MM.1S (cell line): Measurements from ENCODE around the gene GABRB3.

Experiments
- DNase-seq: peaks from one replicate; pipeline ENCODE4 v3.0.0-alpha.2; 2015
- H2AFZ ChIP-seq: fragments of 300-600 bp; sonication (generic); 2 replicates; pipeline ENCODE4 v1.6.0; 2016; ENCODE audit warnings: antibody characterized with exemption, low read length
- H3F3A ChIP-seq: fragments of 300-600 bp; sonication (generic); 2 replicates; pipeline ENCODE4 v1.6.1; 2016; ENCODE audit warnings: mild to moderate bottlenecking, antibody characterized with exemption, low read length, moderate library complexity, mixed read lengths; ENCODE audit not compliant: insufficient read depth
- H3K27ac ChIP-seq: fragments of 300-600 bp; sonication (generic); 2 replicates; pipeline ENCODE4 v1.5.1; 2016; ENCODE audit warnings: mild to moderate bottlenecking, low read length
- H3K27me3 ChIP-seq: fragments of 300-600 bp; sonication (generic); replicated peaks from 2 replicates; pipeline ENCODE4 v1.6.0; 2016; ENCODE audit warnings: low read length; ENCODE audit not compliant: insufficient read depth
- H3K36me3 ChIP-seq: fragments of 300-600 bp; sonication (generic); replicated peaks from 2 replicates; pipeline ENCODE4 v1.6.1; 2016; ENCODE audit warnings: mild to moderate bottlenecking, low read length, mixed read lengths; ENCODE audit not compliant: insufficient read depth
- H3K4me1 ChIP-seq: fragments of 300-600 bp; sonication (generic); 2 replicates; pipeline ENCODE4 v1.6.1; 2016; ENCODE audit warnings: low read length, mixed read lengths
- H3K4me2 ChIP-seq: fragments of 300-600 bp; sonication (generic); 2 replicates; pipeline ENCODE4 v1.6.0; 2016; ENCODE audit warnings: low read depth, low read length
- H3K4me3 ChIP-seq: fragments of 300-600 bp; sonication (generic); 2 replicates; pipeline ENCODE4 v1.5.1; 2016; ENCODE audit warnings: low read length, mixed read lengths
- H3K79me2 ChIP-seq: fragments of 300-600 bp; sonication (generic); 2 replicates; pipeline ENCODE4 v1.6.1; 2016; ENCODE audit warnings: mixed run types, low read length, mixed read lengths
- H3K9ac ChIP-seq: fragments of 300-600 bp; sonication (generic); 2 replicates; pipeline ENCODE4 v1.6.1; 2016; ENCODE audit warnings: low read length, mixed read lengths
- H3K9me2 ChIP-seq: fragments of 300-600 bp; sonication (generic); replicated peaks from 2 replicates; pipeline ENCODE4 v1.6.1; 2016; ENCODE audit warnings: mild to moderate bottlenecking, low read length, mixed read lengths; ENCODE audit not compliant: insufficient read depth
- H3K9me3 ChIP-seq: fragments of 300-600 bp; sonication (generic); replicated peaks from 2 replicates; pipeline ENCODE4 v1.6.1; 2016; ENCODE audit warnings: mild to moderate bottlenecking, low read length, mixed read lengths; ENCODE audit not compliant: insufficient read depth
- H4K20me1 ChIP-seq: fragments of 300-600 bp; sonication (generic); 2 replicates; pipeline ENCODE4 v1.6.1; 2016; ENCODE audit warnings: mild to moderate bottlenecking, low read length, moderate library complexity, mixed read lengths; ENCODE audit not compliant: insufficient read depth
- EZH2 ChIP-seq: fragments of 300-600 bp; sonication (generic); optimal IDR thresholded peaks from 2 replicates; pipeline ENCODE3; 2017; ENCODE audit warnings: low read depth, mild to moderate bottlenecking, antibody characterized with exemption, low read length, mixed read lengths
- EZH2phosphoT487 ChIP-seq: fragments of 300-600 bp; sonication (generic); IDR thresholded peaks from 2 replicates; pipeline ENCODE4 v1.6.1; 2018; ENCODE audit warnings: antibody characterized with exemption, low read length
- TF ChIP-seq, protein P1 (sequence below): fragments of 300-600 bp; sonication (generic); IDR thresholded peaks from 2 replicates; pipeline ENCODE4 v1.5.1; 2016; ENCODE audit warnings: antibody characterized with exemption, low read length, mixed read lengths

The GABRB3 gene

DNA sequence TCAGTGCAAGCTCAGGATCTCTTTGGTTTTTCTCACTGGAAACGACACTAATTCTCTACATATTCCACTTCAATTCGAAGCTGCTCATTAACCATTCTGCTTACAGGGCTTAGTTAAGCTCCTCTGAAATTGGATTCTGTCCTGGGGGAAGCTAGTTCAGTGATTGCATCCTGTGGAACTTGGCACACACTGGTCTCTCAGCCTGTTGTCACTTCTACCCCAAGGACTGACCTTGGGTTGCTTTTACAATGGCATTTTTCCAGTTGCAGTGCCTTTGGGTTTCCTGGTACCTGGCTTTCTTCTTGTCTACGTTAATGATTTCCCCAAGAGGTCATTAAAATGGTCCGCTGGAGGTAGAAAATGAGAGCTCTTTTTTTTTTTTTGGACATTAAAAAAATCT lies 33.3 kb upstream of the GABRB3 start:
- no peaks in the 10 kb centered on the region for H4K20me1 ChIP-seq
- H3K4me1 ChIP-seq: no peaks in the 10 kb centered on the region
- H3K4me3 ChIP-seq: no peak overlapping the region
- no peak for DNase-seq
- no peaks in the 10 kb centered on the region for H3K9me2 ChIP-seq
- no peak overlapping the region for H3K27ac ChIP-seq
- H3K36me3 ChIP-seq: no peaks in the 10 kb centered on the region
- no peak overlapping the region for H3K4me2 ChIP-seq
- no peak overlapping the region for H3K9ac ChIP-seq
- H2AFZ ChIP-seq: no peak overlapping the region
- TF ChIP-seq, protein P1, sequence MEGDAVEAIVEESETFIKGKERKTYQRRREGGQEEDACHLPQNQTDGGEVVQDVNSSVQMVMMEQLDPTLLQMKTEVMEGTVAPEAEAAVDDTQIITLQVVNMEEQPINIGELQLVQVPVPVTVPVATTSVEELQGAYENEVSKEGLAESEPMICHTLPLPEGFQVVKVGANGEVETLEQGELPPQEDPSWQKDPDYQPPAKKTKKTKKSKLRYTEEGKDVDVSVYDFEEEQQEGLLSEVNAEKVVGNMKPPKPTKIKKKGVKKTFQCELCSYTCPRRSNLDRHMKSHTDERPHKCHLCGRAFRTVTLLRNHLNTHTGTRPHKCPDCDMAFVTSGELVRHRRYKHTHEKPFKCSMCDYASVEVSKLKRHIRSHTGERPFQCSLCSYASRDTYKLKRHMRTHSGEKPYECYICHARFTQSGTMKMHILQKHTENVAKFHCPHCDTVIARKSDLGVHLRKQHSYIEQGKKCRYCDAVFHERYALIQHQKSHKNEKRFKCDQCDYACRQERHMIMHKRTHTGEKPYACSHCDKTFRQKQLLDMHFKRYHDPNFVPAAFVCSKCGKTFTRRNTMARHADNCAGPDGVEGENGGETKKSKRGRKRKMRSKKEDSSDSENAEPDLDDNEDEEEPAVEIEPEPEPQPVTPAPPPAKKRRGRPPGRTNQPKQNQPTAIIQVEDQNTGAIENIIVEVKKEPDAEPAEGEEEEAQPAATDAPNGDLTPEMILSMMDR: no peak
- TF ChIP-seq EZH2phosphoT487: no peak
- no peak for TF ChIP-seq EZH2
- no peaks in the 10 kb centered on the region for H3K9me3 ChIP-seq
- no peaks in the 10 kb centered on the region for H3K27me3 ChIP-seq
- H3F3A ChIP-seq: no peaks in the 10 kb centered on the region
- H3K79me2 ChIP-seq: no peaks in the 10 kb centered on the region

DNA sequence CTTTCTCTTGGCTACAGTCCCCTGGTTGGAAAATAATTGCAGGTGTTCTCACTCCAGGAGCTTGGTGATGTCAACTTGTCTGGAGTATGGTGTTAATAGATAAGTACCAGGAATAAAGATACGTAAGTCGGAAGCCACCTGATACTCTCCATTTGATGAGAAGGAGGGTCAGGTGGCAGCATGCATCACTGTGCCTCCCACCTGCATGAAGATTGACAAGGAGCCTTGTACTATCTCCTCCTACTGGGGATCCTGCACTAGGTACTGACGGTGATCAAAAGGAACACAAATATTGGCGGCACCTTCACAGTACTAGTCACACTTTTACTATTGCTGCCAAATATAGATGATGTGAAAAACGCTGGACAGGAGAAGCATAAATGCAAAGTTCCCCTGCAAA lies 32.6 kb upstream of the GABRB3 start:
- H3K27me3 ChIP-seq: no peaks in the 10 kb centered on the region
- TF ChIP-seq EZH2 (no peak), EZH2phosphoT487 (no peak)
- TF ChIP-seq, protein P1: no peak
- H3F3A ChIP-seq: no peaks in the 10 kb centered on the region
- H3K9ac ChIP-seq: no peak overlapping the region
- H3K79me2 ChIP-seq: no peaks in the 10 kb centered on the region
- H3K4me3 ChIP-seq: no peak overlapping the region
- H4K20me1 ChIP-seq: no peaks in the 10 kb centered on the region
- H2AFZ ChIP-seq: no peak overlapping the region
- H3K9me3 ChIP-seq: no peaks in the 10 kb centered on the region
- H3K4me1 ChIP-seq: no peaks in the 10 kb centered on the region
- H3K4me2 ChIP-seq: no peak overlapping the region
- H3K27ac ChIP-seq: no peak overlapping the region
- no peaks in the 10 kb centered on the region for H3K36me3 ChIP-seq
- no peaks in the 10 kb centered on the region for H3K9me2 ChIP-seq
- DNase-seq: no peak

DNA sequence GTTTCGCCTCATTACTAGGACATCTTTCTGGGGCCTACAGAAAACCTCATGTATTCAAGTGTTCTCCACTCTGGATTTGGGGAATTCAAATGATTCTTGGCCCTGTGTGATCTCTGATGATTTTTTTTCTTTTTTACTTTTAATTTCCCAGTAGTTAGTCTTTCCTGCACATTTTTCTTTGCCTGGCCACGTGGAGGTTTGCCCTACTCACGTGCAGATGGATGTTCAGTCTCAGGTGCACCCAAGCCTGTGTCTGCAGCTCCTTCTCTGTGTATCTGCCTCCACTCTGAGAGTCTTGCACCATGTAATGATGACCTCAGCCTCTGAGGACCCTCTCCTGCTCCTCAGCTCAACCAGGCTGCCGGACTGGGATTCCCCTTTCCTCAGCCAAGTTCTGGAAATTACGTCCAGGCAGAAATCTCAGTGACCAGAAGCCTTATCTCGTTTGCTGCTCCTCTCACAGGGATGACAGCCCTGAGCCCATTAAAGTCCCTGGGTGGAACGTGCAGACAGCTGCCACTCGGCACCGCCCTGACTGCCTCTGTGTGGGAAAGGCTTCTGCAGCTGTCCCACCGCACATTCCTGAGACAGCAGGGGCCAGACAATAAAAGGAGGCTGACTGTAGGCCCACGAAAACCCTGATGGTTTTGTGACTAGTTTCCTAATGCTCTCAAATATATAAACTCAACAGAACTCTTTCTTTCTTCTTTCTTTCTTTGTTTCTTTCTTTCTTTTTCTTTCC lies 31.4 kb upstream of the GABRB3 start:
- no peaks in the 10 kb centered on the region for H3K27me3 ChIP-seq
- no peaks in the 10 kb centered on the region for H3K4me1 ChIP-seq
- no peak overlapping the region for H3K9ac ChIP-seq
- H3K27ac ChIP-seq: no peak overlapping the region
- H4K20me1 ChIP-seq: no peaks in the 10 kb centered on the region
- H3K4me3 ChIP-seq: no peak overlapping the region
- no peaks in the 10 kb centered on the region for H3F3A ChIP-seq
- DNase-seq: no peak
- H3K36me3 ChIP-seq: no peaks in the 10 kb centered on the region
- no peaks in the 10 kb centered on the region for H3K9me3 ChIP-seq
- no peak overlapping the region for H2AFZ ChIP-seq
- H3K4me2 ChIP-seq: no peak overlapping the region
- H3K79me2 ChIP-seq: no peaks in the 10 kb centered on the region
- TF ChIP-seq EZH2 (no peak), EZH2phosphoT487 (no peak)
- TF ChIP-seq, protein P1: no peak
- H3K9me2 ChIP-seq: no peaks in the 10 kb centered on the region
